MCF 10A (cell line): ENCODE data around the gene S100Z. TPM values are rescaled to one million over a fixed set of nuclear protein-coding genes. Genes with fewer than 3 reads are reported as not detected.
"Not testable (repeated sequence)": the region's sequence is repeated elsewhere in the genome, so short reads cannot be mapped to it uniquely, and the experiment has no call there.

Experiments used
- BruUV-seq: library from RNA; stranded (reverse); fragments of 400-500 nt; replicated peaks from 2 replicates; lab custom pipeline; 2021; lab: Mats Ljungman, UMichigan
- CTCF ChIA-PET: fragments of 300-600 bp; sonication (Branson Sonifier 250); formaldehyde crosslinking; extraction: SDS; loops from one replicate; lab custom pipeline; 2021; ENCODE audit warnings: antibody characterized with exemption, inconsistent platforms; lab: Yijun Ruan, JAX
- POLR2A ChIA-PET: fragments of 300-600, 350-650 bp; sonication (Branson Sonifier 250); formaldehyde crosslinking; extraction: SDS; loops from one replicate; lab custom pipeline; 2020; ENCODE audit warnings: antibody characterized with exemption, inconsistent platforms; lab: Yijun Ruan, JAX
- DNase-seq: peaks from one replicate; pipeline ENCODE4 v3.0.0-alpha.2; 2018; ENCODE audit not compliant: unreplicated experiment
- H3K27ac Mint-ChIP-seq: one replicate; pipeline ENCODE4 v1.8.0; 2022; ENCODE audit warnings: mild to moderate bottlenecking, low read depth, mixed read lengths; ENCODE audit not compliant: unreplicated experiment
- H3K27me3 Mint-ChIP-seq: one replicate; pipeline ENCODE4 v1.8.0; 2022; ENCODE audit warnings: mixed read lengths; ENCODE audit not compliant: insufficient read depth, unreplicated experiment
- H3K36me3 Mint-ChIP-seq: one replicate; pipeline ENCODE4 v1.8.0; 2022; ENCODE audit warnings: mild to moderate bottlenecking, moderate library complexity, mixed read lengths; ENCODE audit not compliant: insufficient read depth, unreplicated experiment
- H3K4me1 Mint-ChIP-seq: one replicate; pipeline ENCODE4 v1.8.0; 2022; ENCODE audit warnings: mixed read lengths; ENCODE audit not compliant: insufficient read depth, unreplicated experiment
- H3K4me3 Mint-ChIP-seq: one replicate; pipeline ENCODE4 v1.8.0; 2022; ENCODE audit warnings: mild to moderate bottlenecking, moderate library complexity, mixed read lengths; ENCODE audit not compliant: unreplicated experiment
- H3K9me3 Mint-ChIP-seq: one replicate; pipeline ENCODE4 v1.8.0; 2022; ENCODE audit warnings: mixed read lengths; ENCODE audit not compliant: unreplicated experiment
- intact Hi-C: fragments of 100-400 bp; cut with micrococcal nuclease; formaldehyde crosslinking; loops from 2 replicates; pipeline ENCODE4 v1.14.1; 2022
- total RNA-seq: library from RNA; stranded (reverse); gene quantifications from 2 replicates; pipeline ENCODE4 v1.2.3, GENCODE V29; 2022
- TF ChIP-seq, protein P1 (sequence below): fragments of 200-600 bp; IDR thresholded peaks from one replicate; pipeline ENCODE4 v1.8.0; 2022; ENCODE audit warnings: antibody characterized with exemption, mild to moderate bottlenecking; ENCODE audit not compliant: unreplicated experiment

S100Z gene
- total RNA-seq, 1 experiment from 2014 or later: not detected

DNA sequence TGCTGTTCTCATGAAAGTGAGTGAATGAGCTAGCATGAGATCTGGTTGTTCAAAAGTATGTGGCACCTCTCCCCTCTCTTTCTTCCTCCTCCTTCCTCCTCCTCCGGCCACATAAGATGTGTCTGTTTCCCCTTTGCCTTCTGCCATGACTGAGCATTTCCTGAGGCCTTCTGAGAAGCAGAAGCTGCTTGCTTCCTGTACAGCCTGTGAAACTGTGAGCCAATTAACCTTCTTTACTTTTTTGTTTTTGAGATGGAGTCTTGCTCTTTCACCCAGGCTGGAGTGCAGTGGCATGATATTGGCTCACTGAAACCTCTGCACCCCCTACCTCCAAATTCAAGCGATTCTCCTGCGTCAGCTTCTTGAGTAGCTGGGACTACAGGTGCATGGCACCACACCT is 6.1 kb downstream of the S100Z start:
- BruUV-seq: no TSS peak
- Mint-ChIP-seq H3K36me3 (no peaks in the 10 kb centered on the region), H3K4me3 (no peak overlapping the region), H3K27ac (no peak overlapping the region), H3K9me3 (no peaks in the 10 kb centered on the region), H3K27me3 (no peaks in the 10 kb centered on the region), H3K4me1 (no peaks in the 10 kb centered on the region)
- ChIA-PET POLR2A (no interaction called here), CTCF (interaction anchor here (1.1 to 3.4 kb wide), 2 partner anchors 12 to 15 kb away, joined by 3 to 12 read pairs; no protein-coding TSS in a partner anchor)
- DNase-seq: no peak
- intact Hi-C loops: no loop called here
- TF ChIP-seq, protein P1, sequence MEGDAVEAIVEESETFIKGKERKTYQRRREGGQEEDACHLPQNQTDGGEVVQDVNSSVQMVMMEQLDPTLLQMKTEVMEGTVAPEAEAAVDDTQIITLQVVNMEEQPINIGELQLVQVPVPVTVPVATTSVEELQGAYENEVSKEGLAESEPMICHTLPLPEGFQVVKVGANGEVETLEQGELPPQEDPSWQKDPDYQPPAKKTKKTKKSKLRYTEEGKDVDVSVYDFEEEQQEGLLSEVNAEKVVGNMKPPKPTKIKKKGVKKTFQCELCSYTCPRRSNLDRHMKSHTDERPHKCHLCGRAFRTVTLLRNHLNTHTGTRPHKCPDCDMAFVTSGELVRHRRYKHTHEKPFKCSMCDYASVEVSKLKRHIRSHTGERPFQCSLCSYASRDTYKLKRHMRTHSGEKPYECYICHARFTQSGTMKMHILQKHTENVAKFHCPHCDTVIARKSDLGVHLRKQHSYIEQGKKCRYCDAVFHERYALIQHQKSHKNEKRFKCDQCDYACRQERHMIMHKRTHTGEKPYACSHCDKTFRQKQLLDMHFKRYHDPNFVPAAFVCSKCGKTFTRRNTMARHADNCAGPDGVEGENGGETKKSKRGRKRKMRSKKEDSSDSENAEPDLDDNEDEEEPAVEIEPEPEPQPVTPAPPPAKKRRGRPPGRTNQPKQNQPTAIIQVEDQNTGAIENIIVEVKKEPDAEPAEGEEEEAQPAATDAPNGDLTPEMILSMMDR: no peak

DNA sequence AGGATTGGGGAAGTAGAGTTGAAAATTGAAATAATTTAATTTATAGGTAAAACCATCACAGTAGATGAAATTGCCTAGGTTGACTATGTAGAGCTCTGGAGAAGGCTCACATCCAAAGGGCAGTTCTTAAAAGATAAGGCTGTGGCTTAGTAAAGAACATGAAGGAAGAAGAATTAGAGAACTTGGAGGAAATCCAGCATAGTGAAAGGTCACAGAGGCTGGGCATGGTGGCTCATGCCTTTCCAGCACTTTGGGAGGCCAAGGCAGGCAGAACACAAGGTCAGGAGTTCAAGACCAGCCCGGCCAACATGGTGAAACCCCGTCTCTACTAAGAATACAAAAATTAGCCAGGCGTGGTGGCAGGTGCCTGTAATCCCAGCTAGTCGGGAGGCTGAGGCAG is 7.0 kb downstream of the S100Z start:
- H3K9me3 Mint-ChIP-seq, H3K27ac Mint-ChIP-seq, H3K4me1 Mint-ChIP-seq, BruUV-seq, POLR2A ChIA-PET, H3K27me3 Mint-ChIP-seq, H3K4me3 Mint-ChIP-seq, intact Hi-C loops, H3K36me3 Mint-ChIP-seq, DNase-seq: not testable (repeated sequence)
- CTCF ChIA-PET: interaction anchor here (1.1 to 3.4 kb wide), 2 partner anchors 11 to 14 kb away, joined by 3 to 12 read pairs; no protein-coding TSS in a partner anchor

DNA sequence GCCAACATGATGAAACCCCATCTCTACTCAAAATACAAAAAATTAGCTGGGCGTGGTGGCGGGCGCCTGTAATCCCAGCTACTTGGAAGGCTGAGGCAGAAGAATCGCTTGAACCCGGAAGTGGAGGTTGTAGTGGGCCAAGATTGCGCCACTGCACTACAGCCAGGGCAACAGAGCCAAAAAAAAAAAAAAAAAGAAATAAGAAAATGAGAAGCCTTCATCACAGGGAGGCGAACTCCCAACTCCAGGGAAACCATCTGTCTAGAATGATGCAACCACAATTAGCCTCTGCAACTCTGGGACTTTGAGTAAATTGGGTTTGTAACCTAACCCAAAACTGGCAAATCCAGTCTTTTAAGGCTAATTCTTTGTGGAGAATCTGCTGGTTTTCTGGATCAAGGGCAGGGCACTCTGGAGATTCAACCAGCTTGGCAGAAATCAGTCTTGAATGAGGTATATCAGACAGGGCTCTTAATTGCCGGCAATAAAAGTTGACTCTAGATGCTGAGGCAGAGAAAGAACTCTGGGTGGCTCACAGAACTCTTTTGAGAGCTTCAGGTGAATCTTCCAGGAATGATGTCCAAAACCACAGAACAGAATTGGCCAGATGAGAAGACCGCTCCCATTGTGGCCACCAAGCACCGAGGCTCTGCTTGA is 9.9 kb downstream of the S100Z start:
- no TSS peak for BruUV-seq
- no peaks in the 10 kb centered on the region for H3K9me3 Mint-ChIP-seq
- TF ChIP-seq, protein P1: no peak
- POLR2A ChIA-PET: no interaction called here
- DNase-seq: no peak
- CTCF ChIA-PET: no interaction called here
- H3K4me1 Mint-ChIP-seq: no peaks in the 10 kb centered on the region
- no peak overlapping the region for H3K4me3 Mint-ChIP-seq
- H3K27ac Mint-ChIP-seq: no peak overlapping the region
- no peaks in the 10 kb centered on the region for H3K36me3 Mint-ChIP-seq
- intact Hi-C loops: loop anchor here (10.0 kb wide), 1 partner anchor 255 kb away; no protein-coding TSS in a partner anchor
- no peaks in the 10 kb centered on the region for H3K27me3 Mint-ChIP-seq

DNA sequence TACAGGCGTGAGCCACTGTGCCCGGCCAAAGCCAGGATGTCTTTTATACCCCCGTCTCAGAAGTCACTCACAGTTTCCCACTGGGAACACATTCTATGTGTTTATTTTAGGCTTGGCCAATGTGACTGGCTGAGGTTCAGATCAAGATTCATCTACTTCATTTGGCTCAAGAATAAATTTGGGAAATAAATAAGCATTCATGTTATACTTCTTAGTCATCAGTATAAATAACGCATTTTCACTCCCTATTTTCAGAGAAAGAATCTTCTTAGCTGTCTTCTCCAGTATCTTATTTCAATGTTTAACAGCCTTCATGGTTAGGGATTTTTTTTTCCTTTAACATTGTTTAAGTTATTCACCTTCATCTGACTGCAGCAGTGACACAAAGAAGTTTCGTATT is 11.8 kb downstream of the S100Z start:
- Mint-ChIP-seq H3K27ac (no peak overlapping the region), H3K36me3 (no peaks in the 10 kb centered on the region), H3K4me1 (no peaks in the 10 kb centered on the region), H3K4me3 (no peak overlapping the region), H3K9me3 (no peaks in the 10 kb centered on the region), H3K27me3 (no peaks in the 10 kb centered on the region)
- no peak for DNase-seq
- ChIA-PET POLR2A (interaction anchor here (0.6 kb wide), 1 partner anchor 308 kb away, joined by 3 read pairs; no protein-coding TSS in a partner anchor), CTCF (interaction anchor here (0.9 kb wide), 1 partner anchor 8 kb away, joined by 3 read pairs; no protein-coding TSS in a partner anchor)
- intact Hi-C loops: loop anchor here (10.0 kb wide), 1 partner anchor 257 kb away; no protein-coding TSS in a partner anchor
- BruUV-seq: no TSS peak
- TF ChIP-seq, protein P1: no peak
